ENCODE results near the gene CSF2RB.

The CSF2RB gene

GRCh38 chr22:36918586-36919284 is 5.3 kb downstream of the CSF2RB start:
- in situ Hi-C loops (cut with MboI; ENCODE audit: low sequenced_read_pairs), result no loop called here

- in situ Hi-C loops (cut with MboI; ENCODE audit: low sequenced_read_pairs), result no loop called here
Observed at GRCh38 chr22:36921309-36922104, 8.1 kb downstream of the CSF2RB start.

DNA sequence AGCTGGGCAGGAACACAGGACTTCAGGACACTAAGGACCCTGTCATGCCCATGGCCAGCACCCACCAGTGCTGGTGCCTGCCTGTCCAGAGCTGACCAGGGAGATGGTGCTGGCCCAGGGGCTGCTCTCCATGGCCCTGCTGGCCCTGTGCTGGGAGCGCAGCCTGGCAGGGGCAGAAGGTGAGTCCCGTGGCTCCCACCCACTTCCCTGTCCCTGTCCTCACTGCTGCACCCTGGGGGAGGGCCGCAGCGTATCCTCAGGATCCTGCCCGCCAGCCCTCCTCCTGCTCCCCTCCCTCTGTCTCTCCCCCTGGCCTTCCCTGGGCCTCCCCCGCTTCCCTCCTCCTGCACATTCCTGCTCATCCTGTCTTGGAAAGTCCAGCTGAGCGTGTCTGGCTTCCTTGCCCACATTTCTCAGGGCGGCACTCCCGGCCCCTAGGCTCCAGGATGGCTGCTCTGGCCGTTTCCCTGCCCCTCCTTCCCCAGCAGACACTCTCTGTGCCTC is 8.7 kb downstream of the CSF2RB start:
- in situ Hi-C loops (cut with MboI; ENCODE audit: low sequenced_read_pairs), result no loop called here

DNA sequence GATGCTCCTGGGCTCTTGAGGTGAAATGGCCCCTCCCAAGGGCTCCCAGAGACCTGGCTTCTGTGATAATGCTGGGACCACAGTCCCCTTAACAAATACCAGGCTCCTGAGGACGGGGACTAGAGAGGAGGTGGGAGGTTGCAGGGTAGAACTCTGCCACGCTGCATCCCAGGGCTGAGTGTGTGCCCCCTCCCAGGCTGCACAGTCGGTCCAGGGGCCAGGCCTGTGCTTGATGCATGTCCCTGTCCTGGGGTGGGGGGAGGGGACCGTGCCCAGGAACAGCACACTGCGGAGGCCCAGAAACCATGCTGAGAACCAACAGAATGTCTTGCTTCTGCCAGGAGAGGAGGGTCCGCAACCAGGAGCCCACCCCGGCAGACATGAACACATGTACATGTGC is 9.3 kb downstream of the CSF2RB start:
- in situ Hi-C loops (cut with MboI; ENCODE audit: low sequenced_read_pairs), result no loop called here

DNA sequence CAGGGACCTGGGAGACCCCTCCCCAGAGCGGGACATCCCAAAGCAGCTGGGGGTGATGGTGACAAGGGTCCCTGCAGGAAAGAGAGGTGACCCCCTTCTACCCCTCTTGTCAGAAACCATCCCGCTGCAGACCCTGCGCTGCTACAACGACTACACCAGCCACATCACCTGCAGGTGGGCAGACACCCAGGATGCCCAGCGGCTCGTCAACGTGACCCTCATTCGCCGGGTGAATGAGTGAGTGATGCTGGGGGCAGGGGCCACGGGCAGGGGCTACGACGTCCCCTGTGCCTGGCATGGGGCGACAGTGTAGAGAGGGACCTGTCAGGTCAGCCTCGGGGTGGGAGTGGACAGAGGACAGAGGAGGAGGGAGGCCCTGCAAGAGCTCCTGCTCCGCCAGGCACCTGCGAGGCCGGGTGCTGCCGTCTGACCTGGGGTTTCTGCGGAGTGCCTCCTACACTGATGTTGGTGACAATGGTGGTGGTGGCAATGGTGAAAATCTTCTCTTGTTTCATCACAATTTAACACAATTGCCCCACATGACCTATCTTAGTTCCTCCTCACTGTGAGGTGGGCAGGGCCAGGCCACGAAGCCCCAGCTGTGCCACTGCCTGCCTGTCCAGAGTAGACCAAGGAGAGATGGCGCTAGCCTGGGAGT is 9.8 kb downstream of the CSF2RB start:
- in situ Hi-C loops (cut with MboI; ENCODE audit: low sequenced_read_pairs), result no loop called here

DNA sequence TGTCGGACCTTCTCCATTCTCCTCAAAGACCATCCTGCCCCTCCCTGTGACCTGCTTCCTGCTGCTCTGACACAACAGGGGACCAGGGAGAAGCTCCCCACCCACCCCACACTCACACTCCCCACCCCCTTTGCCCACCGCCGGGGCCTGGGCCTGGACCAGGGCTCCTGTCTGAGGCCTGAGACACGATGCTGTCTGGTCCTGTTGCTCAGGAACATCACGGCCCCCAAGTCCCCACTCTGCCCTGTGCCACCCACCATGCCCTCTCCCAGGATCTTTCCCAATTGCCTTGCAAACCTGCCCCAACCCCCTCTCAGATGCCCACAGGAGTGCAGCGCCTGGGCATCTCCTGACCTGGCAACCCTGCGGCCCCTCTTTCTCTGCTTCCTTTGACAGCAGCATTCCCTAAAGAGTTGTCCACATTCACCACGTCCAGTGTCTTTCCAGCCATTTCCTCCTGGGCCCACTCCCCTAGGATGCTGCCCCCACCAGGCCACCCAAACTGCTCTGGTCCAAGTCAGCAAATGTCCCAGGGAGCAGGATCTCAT is 10.8 kb downstream of the CSF2RB start:
- in situ Hi-C loops (cut with MboI; ENCODE audit: low sequenced_read_pairs), result no loop called here

GRCh38 chr22:36925388-36926290 is 12.2 kb downstream of the CSF2RB start:
- in situ Hi-C loops (cut with MboI; ENCODE audit: low sequenced_read_pairs), result no loop called here

- in situ Hi-C loops (cut with MboI; ENCODE audit: low sequenced_read_pairs), result no loop called here
Observed at GRCh38 chr22:36926309-36926708, 12.9 kb downstream of the CSF2RB start.

DNA sequence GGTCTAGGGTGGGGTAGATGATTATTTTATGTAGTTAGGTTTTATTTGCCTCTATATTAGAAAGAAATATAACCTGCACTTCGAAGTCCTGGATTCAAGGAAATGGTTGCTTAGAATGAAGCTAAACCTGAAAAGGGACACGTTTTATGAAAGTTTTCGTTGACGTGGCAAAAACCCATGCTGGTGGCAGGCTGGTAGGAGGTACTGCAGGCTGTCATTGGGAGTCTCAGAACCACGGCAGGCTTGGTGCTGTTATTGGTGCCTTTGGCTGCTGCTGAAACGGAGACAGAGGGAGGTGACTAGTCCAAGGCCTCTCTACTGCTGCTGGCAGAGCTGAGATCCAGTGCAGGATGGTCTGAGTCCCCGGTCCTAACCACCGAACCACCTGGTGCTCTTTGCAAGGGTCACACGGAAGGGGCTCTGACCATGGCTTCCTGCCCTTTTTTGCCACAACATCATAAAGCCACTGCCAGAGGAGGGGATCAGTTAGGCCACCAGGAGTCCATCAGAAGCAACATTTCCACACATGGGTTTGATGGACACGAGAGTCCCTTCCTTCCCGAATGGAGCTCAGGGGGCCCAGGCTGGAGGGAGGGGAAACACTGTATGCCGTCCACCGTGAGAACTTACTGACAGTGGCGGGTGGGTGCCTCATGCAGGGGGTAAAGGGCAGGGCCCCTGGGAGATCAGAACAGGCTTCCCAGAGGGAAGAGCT is 13.4 kb downstream of the CSF2RB start:
- in situ Hi-C loops (cut with MboI; ENCODE audit: low sequenced_read_pairs), result no loop called here

DNA sequence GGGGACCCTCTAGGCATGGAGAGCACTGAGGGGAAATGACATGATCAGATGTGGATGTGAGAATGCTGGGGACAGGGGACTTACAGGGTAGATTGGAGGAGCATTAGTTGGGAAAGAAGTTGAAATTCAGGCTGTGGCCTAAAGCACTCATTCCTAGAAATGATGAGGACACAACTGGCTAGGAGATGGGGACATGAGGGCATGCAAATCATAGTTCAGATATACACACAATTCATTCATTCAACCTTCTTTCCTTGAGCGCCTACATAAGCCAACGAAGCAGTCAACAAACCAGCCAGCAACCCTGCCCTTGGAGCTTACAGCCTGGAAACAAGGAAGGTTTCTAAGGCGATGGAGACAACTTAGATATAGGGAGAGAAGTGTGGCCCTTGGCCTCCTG is 14.2 kb downstream of the CSF2RB start:
- in situ Hi-C loops (cut with MboI; ENCODE audit: low sequenced_read_pairs), result no loop called here

DNA sequence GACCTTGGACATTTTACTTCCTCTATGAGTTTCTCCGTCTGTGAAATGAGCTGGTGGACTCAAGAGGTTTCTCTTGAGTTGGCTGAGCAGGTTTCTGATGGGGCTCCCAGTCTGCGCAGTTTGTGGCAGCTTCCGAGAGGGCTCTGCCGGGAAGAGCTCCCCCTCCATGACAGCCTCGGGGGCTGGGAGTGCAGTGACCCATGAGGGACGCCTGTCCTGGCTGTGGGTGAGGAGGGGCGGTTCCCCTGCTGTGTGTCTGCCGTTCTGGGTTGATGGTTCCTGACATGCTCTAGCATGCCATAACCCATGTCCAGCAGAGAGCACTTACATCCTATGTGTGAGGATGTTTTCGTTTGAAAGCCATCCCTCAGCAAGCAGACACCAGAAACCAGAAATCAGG is 14.8 kb downstream of the CSF2RB start:
- in situ Hi-C loops (cut with MboI; ENCODE audit: low sequenced_read_pairs), result no loop called here

GRCh38 chr22:36928786-36929535 is 15.5 kb downstream of the CSF2RB start:
- in situ Hi-C loops (cut with MboI; ENCODE audit: low sequenced_read_pairs), result no loop called here

GRCh38 chr22:36929621-36930020 is 16.2 kb downstream of the CSF2RB start:
- in situ Hi-C loops (cut with MboI; ENCODE audit: low sequenced_read_pairs), result no loop called here

GRCh38 chr22:36930041-36930935 is 16.9 kb downstream of the CSF2RB start:
- in situ Hi-C loops (cut with MboI; ENCODE audit: low sequenced_read_pairs), result no loop called here

DNA sequence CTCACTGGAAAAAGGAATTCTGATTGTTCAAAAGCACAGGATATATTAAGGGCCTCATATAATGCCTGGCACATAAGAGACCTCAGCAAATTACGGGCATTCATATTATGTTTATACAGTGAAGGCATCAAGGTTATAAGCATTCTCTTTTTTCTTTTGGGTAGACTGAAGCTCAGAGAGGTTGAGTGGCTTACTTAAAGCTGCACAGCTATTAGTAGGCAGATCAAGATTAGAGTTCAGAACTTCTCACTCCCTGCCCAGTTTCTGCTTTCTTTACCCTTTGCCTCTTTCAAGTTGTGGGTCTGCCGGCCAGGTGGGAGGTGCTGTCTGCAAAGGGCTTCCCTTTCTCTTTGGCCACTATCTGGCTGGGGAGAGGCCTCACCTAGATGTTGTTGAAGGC is 18.0 kb downstream of the CSF2RB start:
- in situ Hi-C loops (cut with MboI; ENCODE audit: low sequenced_read_pairs), result no loop called here

GRCh38 chr22:36933629-36934417 is 20.4 kb downstream of the CSF2RB start:
- in situ Hi-C loops (cut with MboI; ENCODE audit: low sequenced_read_pairs), result no loop called here
